ENCODE measurements around the gene NUCB2.

DNA sequence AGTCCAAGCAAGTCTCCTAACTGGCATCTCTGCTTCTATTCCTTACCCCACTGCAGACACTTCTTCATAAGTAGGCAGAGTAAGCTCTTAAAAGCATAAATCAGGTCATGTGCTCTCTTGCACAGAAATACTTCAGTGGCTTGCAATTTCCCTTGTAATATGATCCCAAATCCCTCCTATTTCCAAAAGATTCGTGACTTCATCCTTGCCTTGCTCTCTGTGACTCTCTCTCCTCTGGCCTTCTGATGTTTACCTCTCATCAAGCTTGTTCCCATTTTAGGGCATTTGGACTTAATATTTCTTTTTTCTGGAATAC, 37.7 kb downstream of the NUCB2 start:
- TF ChIP-seq, protein P1, sequence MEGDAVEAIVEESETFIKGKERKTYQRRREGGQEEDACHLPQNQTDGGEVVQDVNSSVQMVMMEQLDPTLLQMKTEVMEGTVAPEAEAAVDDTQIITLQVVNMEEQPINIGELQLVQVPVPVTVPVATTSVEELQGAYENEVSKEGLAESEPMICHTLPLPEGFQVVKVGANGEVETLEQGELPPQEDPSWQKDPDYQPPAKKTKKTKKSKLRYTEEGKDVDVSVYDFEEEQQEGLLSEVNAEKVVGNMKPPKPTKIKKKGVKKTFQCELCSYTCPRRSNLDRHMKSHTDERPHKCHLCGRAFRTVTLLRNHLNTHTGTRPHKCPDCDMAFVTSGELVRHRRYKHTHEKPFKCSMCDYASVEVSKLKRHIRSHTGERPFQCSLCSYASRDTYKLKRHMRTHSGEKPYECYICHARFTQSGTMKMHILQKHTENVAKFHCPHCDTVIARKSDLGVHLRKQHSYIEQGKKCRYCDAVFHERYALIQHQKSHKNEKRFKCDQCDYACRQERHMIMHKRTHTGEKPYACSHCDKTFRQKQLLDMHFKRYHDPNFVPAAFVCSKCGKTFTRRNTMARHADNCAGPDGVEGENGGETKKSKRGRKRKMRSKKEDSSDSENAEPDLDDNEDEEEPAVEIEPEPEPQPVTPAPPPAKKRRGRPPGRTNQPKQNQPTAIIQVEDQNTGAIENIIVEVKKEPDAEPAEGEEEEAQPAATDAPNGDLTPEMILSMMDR (IDR thresholded peaks at IDR 0.05; ENCODE audit: control extremely low read depth in 1 of 3, insufficient read depth in 1 of 3, low read depth in 1 of 3, low read length in 3 of 3): no peak
- no peak for TF ChIP-seq RFX5 (IDR thresholded peaks at IDR 0.05; ENCODE audit: borderline replicate concordance, low read depth, low read length)
- no peak for TF ChIP-seq CREB1 (IDR thresholded peaks at IDR 0.05)
- no peak for TF ChIP-seq POLR2AphosphoS5 (IDR thresholded peaks at IDR 0.05; ENCODE audit: low read depth, low read length)

Measured in H1 (cell line).